Progenitor cell of endocrine pancreas (in vitro differentiated cells): ENCODE results near the gene FER. TPM values are rescaled to one million over a fixed set of nuclear protein-coding genes. Genes with fewer than 3 reads are reported as not detected.

Source experiments
- DNase-seq: peaks from one replicate; pipeline ENCODE4 v3.0.0; 2021; ENCODE audit warnings: low spot score; ENCODE audit not compliant: unreplicated experiment
- H3K27ac Mint-ChIP-seq: 2 replicates; pipeline ENCODE4 v1.8.0; 2021; ENCODE audit warnings: mild to moderate bottlenecking, moderate library complexity, mixed read lengths
- H3K27me3 Mint-ChIP-seq: 2 replicates; pipeline ENCODE4 v1.8.0; 2021; ENCODE audit warnings: mixed read lengths
- H3K36me3 Mint-ChIP-seq: 2 replicates; pipeline ENCODE4 v1.8.0; 2022; ENCODE audit warnings: mixed read lengths; ENCODE audit not compliant: insufficient read depth
- H3K4me1 Mint-ChIP-seq: 2 replicates; pipeline ENCODE4 v1.8.0; 2021; ENCODE audit warnings: low read depth, mixed read lengths
- H3K4me3 Mint-ChIP-seq: 2 replicates; pipeline ENCODE4 v1.8.0; 2021; ENCODE audit warnings: low read depth, mild to moderate bottlenecking, moderate library complexity, mixed read lengths
- H3K9me3 Mint-ChIP-seq: 2 replicates; pipeline ENCODE4 v1.8.0; 2021; ENCODE audit warnings: low read depth, mixed read lengths
- total RNA-seq: library from RNA; stranded (reverse); gene quantifications from 2 replicates; pipeline ENCODE4 v1.2.1, GENCODE V29; 2021
- TF ChIP-seq, protein P1 (sequence below): fragments of 200-600 bp; sonication (generic); IDR thresholded peaks from one replicate; pipeline ENCODE4 v1.5.0; 2021; ENCODE audit warnings: antibody characterized with exemption, mild to moderate bottlenecking; ENCODE audit not compliant: unreplicated experiment

Gene FER
- total RNA-seq, 1 donor from 2014 or later, result 34.8 TPM

DNA sequence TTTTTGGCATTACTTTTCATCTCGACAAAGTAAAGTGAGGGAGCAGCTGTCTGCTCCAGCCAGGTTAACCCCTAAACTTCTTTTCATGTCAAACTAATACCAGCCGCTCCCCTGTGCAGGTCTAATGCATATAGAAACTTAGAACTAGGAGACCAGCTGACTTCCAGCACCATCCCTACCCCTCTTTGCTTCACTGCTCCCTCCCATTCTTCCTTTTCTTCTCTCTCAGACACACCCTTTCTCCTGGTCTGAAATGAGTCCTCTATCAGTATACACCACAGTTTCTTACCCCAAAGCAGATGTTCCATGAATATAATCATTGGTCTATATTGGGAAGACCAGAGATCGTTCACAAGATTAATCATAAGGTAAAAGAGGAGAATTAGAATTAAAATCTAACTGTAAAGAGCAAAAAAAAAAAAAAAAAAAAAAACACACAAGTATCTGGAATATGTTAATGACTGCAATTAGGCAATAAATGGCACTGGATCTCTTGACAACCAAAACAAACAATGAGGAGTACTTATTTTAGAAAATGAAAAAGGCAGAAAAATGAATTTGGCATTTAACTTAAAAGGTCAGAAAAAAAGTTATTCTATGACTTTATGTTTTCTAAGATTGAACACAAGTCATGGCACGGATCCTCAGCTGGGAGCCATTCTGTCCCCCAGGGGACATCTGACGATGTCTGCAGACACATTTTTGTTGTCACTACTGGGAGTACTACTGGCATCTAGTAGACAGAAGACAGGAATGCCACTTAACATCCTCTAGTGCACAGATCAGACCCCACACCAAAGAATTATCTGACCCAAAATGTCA is 452.3 kb downstream of the FER start:
- TF ChIP-seq, protein P1, sequence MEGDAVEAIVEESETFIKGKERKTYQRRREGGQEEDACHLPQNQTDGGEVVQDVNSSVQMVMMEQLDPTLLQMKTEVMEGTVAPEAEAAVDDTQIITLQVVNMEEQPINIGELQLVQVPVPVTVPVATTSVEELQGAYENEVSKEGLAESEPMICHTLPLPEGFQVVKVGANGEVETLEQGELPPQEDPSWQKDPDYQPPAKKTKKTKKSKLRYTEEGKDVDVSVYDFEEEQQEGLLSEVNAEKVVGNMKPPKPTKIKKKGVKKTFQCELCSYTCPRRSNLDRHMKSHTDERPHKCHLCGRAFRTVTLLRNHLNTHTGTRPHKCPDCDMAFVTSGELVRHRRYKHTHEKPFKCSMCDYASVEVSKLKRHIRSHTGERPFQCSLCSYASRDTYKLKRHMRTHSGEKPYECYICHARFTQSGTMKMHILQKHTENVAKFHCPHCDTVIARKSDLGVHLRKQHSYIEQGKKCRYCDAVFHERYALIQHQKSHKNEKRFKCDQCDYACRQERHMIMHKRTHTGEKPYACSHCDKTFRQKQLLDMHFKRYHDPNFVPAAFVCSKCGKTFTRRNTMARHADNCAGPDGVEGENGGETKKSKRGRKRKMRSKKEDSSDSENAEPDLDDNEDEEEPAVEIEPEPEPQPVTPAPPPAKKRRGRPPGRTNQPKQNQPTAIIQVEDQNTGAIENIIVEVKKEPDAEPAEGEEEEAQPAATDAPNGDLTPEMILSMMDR, result no peak
- no peak overlapping the region for H3K27ac Mint-ChIP-seq
- no peaks in the 10 kb centered on the region for H3K27me3 Mint-ChIP-seq
- no peak for DNase-seq
- no peak overlapping the region for H3K4me3 Mint-ChIP-seq
- peaks cover 1% of the 10 kb centered on the region for H3K36me3 Mint-ChIP-seq
- H3K4me1 Mint-ChIP-seq, result peaks cover 2% of the 10 kb centered on the region
- peaks cover 7% of the 10 kb centered on the region for H3K9me3 Mint-ChIP-seq

DNA sequence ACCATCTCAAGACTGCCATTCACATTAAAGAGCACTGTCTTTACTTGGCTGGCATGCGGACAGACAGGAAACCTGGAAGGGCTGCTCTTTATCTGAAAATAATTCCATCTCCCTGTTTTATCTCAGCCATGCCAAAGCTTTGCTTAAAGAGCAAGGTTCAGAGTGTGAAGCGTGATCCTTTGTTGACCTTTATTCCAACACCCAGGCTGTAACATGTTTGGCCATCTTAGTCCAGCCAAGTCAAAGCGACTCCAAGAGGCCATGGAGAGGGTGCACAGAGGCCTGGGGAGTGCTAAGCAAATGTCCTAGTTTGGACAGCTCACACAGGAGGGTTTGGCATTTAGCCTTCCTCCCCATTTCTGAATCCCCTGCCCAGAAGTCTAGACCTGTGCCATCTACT is 467.3 kb downstream of the FER start:
- Mint-ChIP-seq H3K4me1 (no peaks in the 10 kb centered on the region), H3K4me3 (no peak overlapping the region), H3K27me3 (no peaks in the 10 kb centered on the region), H3K36me3 (peaks cover under 1% of the 10 kb centered on the region), H3K27ac (no peak overlapping the region), H3K9me3 (peaks cover 15% of the 10 kb centered on the region)
- TF ChIP-seq, protein P1, result no peak
- no peak for DNase-seq

DNA sequence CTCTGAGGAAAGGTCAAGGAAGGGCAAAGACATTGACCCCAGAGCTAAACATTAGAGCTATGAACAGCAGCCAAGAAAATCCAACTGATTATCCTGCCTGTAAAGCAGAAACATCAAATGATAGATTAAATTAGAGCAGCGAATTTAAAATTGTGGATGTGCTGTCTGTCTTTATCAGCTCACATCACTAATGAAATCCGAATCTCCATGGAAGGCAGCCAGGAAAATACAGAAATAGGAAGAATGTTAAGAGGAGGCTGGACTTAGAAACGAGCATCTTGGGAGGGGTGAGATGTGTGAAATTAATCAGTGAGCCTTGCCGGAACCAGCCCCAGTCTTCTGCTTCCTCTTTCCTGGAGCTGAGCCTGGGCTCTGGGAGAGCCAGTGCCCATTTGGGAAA is 471.1 kb downstream of the FER start:
- Mint-ChIP-seq H3K4me1 (no peaks in the 10 kb centered on the region), H3K9me3 (peaks cover 8% of the 10 kb centered on the region), H3K27ac (no peak overlapping the region), H3K27me3 (no peaks in the 10 kb centered on the region), H3K36me3 (no peaks in the 10 kb centered on the region), H3K4me3 (no peak overlapping the region)
- no peak for DNase-seq
- TF ChIP-seq, protein P1, result no peak

DNA sequence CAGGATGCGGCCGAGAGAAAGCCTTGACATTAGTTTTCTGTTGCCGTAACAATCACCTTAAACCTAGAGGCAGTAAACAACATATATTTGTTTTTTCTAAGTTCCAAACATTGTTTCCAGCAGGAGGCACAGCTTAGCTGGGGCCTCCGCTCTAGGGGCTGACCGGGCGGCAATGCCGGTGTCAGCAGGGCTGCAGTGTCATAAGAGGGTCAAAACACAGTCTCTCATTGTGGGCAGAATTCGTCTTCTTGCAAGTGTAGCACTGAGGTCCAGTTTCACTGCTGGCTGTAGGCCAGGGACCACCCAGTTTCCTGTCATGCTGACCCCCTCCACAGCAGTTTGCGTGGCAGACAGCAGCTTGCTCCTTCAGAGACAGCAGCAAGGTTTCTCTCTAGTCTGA is 475.8 kb downstream of the FER start:
- Mint-ChIP-seq H3K36me3 (no peaks in the 10 kb centered on the region), H3K9me3 (no peaks in the 10 kb centered on the region), H3K27ac (no peak overlapping the region), H3K4me1 (no peaks in the 10 kb centered on the region), H3K4me3 (no peak overlapping the region), H3K27me3 (no peaks in the 10 kb centered on the region)
- no peak for DNase-seq
- TF ChIP-seq, protein P1, result peak; percentile 14

DNA sequence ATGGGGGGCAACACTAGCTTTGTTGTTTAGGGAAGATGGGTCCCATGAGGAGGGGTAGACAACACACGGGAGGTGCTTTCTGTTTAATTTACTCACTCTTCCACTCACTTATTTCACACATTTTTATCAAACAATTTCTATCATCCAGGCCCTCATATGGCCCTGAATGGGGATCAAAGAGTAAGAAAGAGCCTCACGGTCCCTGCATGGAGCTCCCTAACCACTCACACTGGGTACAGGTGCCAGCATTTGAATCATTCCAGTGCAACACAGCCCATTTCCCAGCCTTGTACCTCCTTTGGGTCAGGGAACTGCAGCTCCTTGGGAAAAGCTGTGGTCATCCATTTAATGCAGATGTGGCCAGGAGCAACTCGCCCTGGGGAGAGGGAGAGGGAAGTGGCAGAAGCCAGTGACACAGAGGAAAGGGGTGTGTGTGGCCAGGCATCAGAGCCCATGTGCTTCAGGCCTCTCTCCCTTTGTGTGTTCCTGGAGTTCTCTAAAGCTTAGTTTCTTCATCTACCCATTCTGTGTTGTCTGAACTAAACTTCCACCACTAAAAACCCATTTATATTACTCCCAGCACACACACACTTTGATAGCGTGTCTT is 476.7 kb downstream of the FER start:
- no peaks in the 10 kb centered on the region for H3K27me3 Mint-ChIP-seq
- H3K4me3 Mint-ChIP-seq, result no peak overlapping the region
- DNase-seq, result no peak
- no peak overlapping the region for H3K27ac Mint-ChIP-seq
- H3K36me3 Mint-ChIP-seq, result no peaks in the 10 kb centered on the region
- no peaks in the 10 kb centered on the region for H3K4me1 Mint-ChIP-seq
- TF ChIP-seq, protein P1, result no peak
- H3K9me3 Mint-ChIP-seq, result no peaks in the 10 kb centered on the region
